HepG2 (cell line): ENCODE data around the gene VDR. TPM values are rescaled to one million over a fixed set of nuclear protein-coding genes. Genes with fewer than 3 reads are reported as not detected.

Experiments
- ATAC-seq: fragments of 200-7000 bp; cut with Tn5 transposase; 3 replicates; pipeline ENCODE4 v1.9.1; 2020; ENCODE audit warnings: mild to moderate bottlenecking, moderate library complexity
- BruUV-seq: library from RNA; stranded (reverse); fragments of 400-500 nt; replicated peaks from 2 replicates; lab custom pipeline; 2021; lab: Mats Ljungman, UMichigan
- CTCF ChIA-PET: fragments of 300-600 bp; formaldehyde crosslinking; extraction: SDS; loops from one replicate; lab custom pipeline; 2021; ENCODE audit warnings: low total read pairs, inconsistent platforms, low intra/inter-chr PET ratio; lab: Yijun Ruan, JAX
- POLR2A ChIA-PET: fragments of 350-600 bp; sonication (Branson Sonifier 250); formaldehyde crosslinking; loops from one replicate; lab custom pipeline; 2020; ENCODE audit warnings: antibody characterized with exemption, inconsistent platforms; lab: Yijun Ruan, JAX
- DNase-seq: peaks from one replicate; pipeline ENCODE4 v3.0.0-alpha.2; 2015; ENCODE audit warnings: low spot score
- FAIRE-seq: peaks from 3 replicates; lab custom pipeline; 2011; peaks lifted over from hg19 to GRCh38; lab: Jason Lieb, UNC
- H2AFZ ChIP-seq: one replicate; pipeline ENCODE4 v1.6.1; 2011; ENCODE audit warnings: low read length, inconsistent platforms
- H3K27ac ChIP-seq: fragments of 300-600 bp; 3 replicates; pipeline ENCODE4 v1.8.0; 2011; ENCODE audit warnings: mixed run types, mild to moderate bottlenecking, mixed read lengths, low read length, inconsistent platforms; ENCODE audit not compliant: insufficient read depth; ENCODE audit errors: extremely low read length
- H3K27me3 ChIP-seq, 2 experiments: fragments of 200-600 bp in 1 of 2; 2 replicates in 1 of 2; 3 replicates in 1 of 2; pipeline versions ENCODE4 v1.6.0 to v1.8.0; 2011; ENCODE audit warnings: low read length in 2 of 2, mild to moderate bottlenecking in 2 of 2, moderate library complexity in 2 of 2, inconsistent platforms in 1 of 2; ENCODE audit not compliant: insufficient read depth in 2 of 2, control insufficient read depth in 1 of 2
- H3K36me3 ChIP-seq, 2 experiments: fragments of 200-600 bp in 1 of 2; replicated peaks in 1 of 2; 2 replicates in 1 of 2; 3 replicates in 1 of 2; pipeline versions ENCODE4 v1.5.1 to v1.8.0; 2011; ENCODE audit warnings: low read length in 2 of 2, inconsistent platforms in 1 of 2; ENCODE audit not compliant: insufficient read depth in 2 of 2, control insufficient read depth in 1 of 2
- H3K4me1 ChIP-seq: 2 replicates; pipeline ENCODE4 v1.5.1; 2012; ENCODE audit warnings: low read length, inconsistent platforms; ENCODE audit not compliant: insufficient read depth
- H3K4me2 ChIP-seq: 2 replicates; pipeline ENCODE4 v1.6.0; 2011; ENCODE audit warnings: low read depth, low read length, inconsistent platforms
- H3K4me3 ChIP-seq, 3 experiments: fragments of 200-600 bp in 1 of 3; sonication (generic), shearing (Covaris generic) in 1 of 3; replicated peaks in 1 of 3; 2 replicates each; pipeline ENCODE4 v1.5.1; 2011 to 2016; ENCODE audit warnings: low read length in 3 of 3, inconsistent platforms in 2 of 3, low read depth in 2 of 3, mild to moderate bottlenecking in 2 of 3, control low read depth in 1 of 3, mixed read lengths in 1 of 3; ENCODE audit not compliant: insufficient read depth in 1 of 3
- H3K79me2 ChIP-seq: one replicate; pipeline ENCODE4 v1.6.1; 2011; ENCODE audit warnings: low read length, inconsistent platforms; ENCODE audit not compliant: insufficient read depth
- H3K9ac ChIP-seq: 2 replicates; pipeline ENCODE4 v1.6.0; 2011; ENCODE audit warnings: mild to moderate bottlenecking, low read depth, low read length, inconsistent platforms; ENCODE audit not compliant: insufficient read depth
- H3K9me3 ChIP-seq: 2 replicates; pipeline ENCODE4 v1.5.1; 2012; ENCODE audit warnings: mild to moderate bottlenecking, low read length
- H4K20me1 ChIP-seq: 2 replicates; pipeline ENCODE4 v1.6.0; 2011; ENCODE audit warnings: inconsistent platforms, mild to moderate bottlenecking, low read length, moderate library complexity; ENCODE audit not compliant: insufficient read depth
- CHD4 ChIP-seq: fragments of 200-600 bp; sonication (generic); IDR thresholded peaks from 2 replicates; pipeline ENCODE4 v1.7.0; 2017; ENCODE audit warnings: mild to moderate bottlenecking, low read length, borderline replicate concordance
- DR1 ChIP-seq: sonication (generic); formaldehyde crosslinking; IDR thresholded peaks from 2 replicates; pipeline ENCODE4 v1.8.0; 2021; ENCODE audit warnings: mild to moderate bottlenecking, missing genetic modification reagents, inconsistent platforms
- HNRNPUL1 ChIP-seq: fragments of 200-400 bp; formaldehyde crosslinking; IDR thresholded peaks from 2 replicates; pipeline ENCODE4 v1.6.1; 2017; ENCODE audit warnings: low read depth, mild to moderate bottlenecking, low read length, moderate library complexity
- PHF20 ChIP-seq: sonication (generic); formaldehyde crosslinking; IDR thresholded peaks from 2 replicates; pipeline ENCODE4 v1.5.0; 2020; ENCODE audit warnings: mild to moderate bottlenecking, missing genetic modification reagents
- ZNF10 ChIP-seq: sonication (generic); formaldehyde crosslinking; IDR thresholded peaks from 2 replicates; pipeline ENCODE4 v1.4.0; 2020; ENCODE audit warnings: mild to moderate bottlenecking, low read depth, missing genetic modification reagents, borderline replicate concordance
- ZNF138 ChIP-seq: sonication (generic); formaldehyde crosslinking; IDR thresholded peaks from 2 replicates; pipeline ENCODE4 v1.5.0; 2020; ENCODE audit warnings: mild to moderate bottlenecking, low read depth, missing genetic modification reagents
- ZNF510 ChIP-seq: sonication (generic); formaldehyde crosslinking; IDR thresholded peaks from 2 replicates; pipeline ENCODE4 v1.4.0; 2020; ENCODE audit warnings: low read depth, mild to moderate bottlenecking, missing genetic modification reagents
- ZNF580 ChIP-seq: IDR thresholded peaks from 2 replicates; pipeline ENCODE4 v1.6.1; 2016; ENCODE audit warnings: low read depth, borderline replicate concordance
- in situ Hi-C: cut with HindIII; loops from 2 replicates; pipeline ENCODE4 v1.10.0; 2017; ENCODE audit warnings: low pct_unique_long_range_greater_than_20kb; ENCODE audit not compliant: extremely low pct_ligation_motif_present
- intact Hi-C: fragments of 100-400 bp; cut with micrococcal nuclease; formaldehyde crosslinking; loops from one replicate; pipeline ENCODE4 v1.10.0; 2022; ENCODE audit not compliant: unreplicated experiment
- polyA plus RNA-seq, 8 experiments: library from polyadenylated mRNA; depleted of rRNA in 3 of 8; stranded (reverse) in 7 of 8; unstranded in 1 of 8; fragments of >200 nt; fragmentation: Illumina TruSeq in 4 of 8; extraction: Trizol in 4 of 8; gene quantifications; 2 replicates each; pipeline versions ENCODE4 v1.2.1 to v1.2.3, GENCODE V29; 2011 to 2016; ENCODE audit warnings: low read depth in 4 of 8, missing spikeins in 1 of 8, mixed read lengths in 1 of 8; ENCODE audit not compliant: insufficient read depth in 1 of 8
- total RNA-seq, 5 experiments: library from RNA; depleted of rRNA; stranded (reverse); fragments of >200 nt; fragmentation: Illumina TruSeq; extraction: Trizol; gene quantifications; 2 replicates each; pipeline ENCODE4 v1.2.3, GENCODE V29; 2016; ENCODE audit warnings: low read depth in 1 of 5
- TF ChIP-seq, protein P1 (sequence below): sonication (generic); formaldehyde crosslinking; IDR thresholded peaks from 2 replicates; pipeline ENCODE4 v1.9.0; 2021; ENCODE audit warnings: missing genetic modification reagents, borderline replicate concordance

Gene VDR
- total and polyA plus RNA-seq, 2 of the 13 experiments (the other 11 are each of a cell fraction or from before 2014, with no cell fraction given) = 0.08 to 0.33 TPM

DNA sequence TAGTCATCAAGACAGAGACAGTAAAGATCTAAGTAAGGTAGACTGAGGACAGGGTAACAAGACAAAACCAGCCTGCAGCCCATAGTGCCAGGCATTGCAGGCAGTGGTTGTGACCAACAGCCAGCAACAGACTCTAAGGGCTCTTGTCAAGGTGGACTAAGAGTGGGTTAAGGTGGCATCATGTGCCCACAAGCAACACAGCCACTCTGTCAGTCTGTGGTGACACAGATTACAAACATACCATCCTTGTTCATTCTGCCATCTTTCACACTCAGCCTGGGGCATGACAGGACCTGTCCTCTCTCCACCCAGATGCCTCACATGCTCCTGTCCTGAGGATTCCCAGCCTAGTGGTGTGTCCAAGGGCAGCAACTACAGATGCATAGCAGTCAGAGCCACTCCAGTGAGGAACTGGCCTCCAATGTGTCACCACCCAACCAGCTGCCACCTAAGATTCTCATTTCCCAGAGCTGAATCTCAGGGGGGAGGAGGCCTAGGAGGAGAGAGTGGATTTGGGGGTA, 28.3 kb downstream of the VDR start:
- no peaks in the 10 kb centered on the region for H3K9me3 ChIP-seq
- H2AFZ ChIP-seq = no peak overlapping the region
- ATAC-seq (peak; percentile 44), FAIRE-seq (no peak), DNase-seq (no peak)
- peaks cover 39% of the 10 kb centered on the region for H3K4me1 ChIP-seq
- CTCF ChIA-PET = no interaction called here
- intact Hi-C loops = no loop called here
- H3K27me3 ChIP-seq = no peaks in the 10 kb centered on the region
- in situ Hi-C loops = no loop called here
- POLR2A ChIA-PET = no interaction called here
- TF ChIP-seq ZNF10 (CRISPR knock-in tag) (no peak), HNRNPUL1 (no peak), ZNF510 (CRISPR knock-in tag) (no peak), DR1 (CRISPR knock-in tag) (no peak), ZNF580 (CRISPR knock-in tag) (no peak), CHD4 (no peak), ZNF138 (CRISPR knock-in tag) (no peak), PHF20 (CRISPR knock-in tag) (no peak)
- TF ChIP-seq, protein P1, sequence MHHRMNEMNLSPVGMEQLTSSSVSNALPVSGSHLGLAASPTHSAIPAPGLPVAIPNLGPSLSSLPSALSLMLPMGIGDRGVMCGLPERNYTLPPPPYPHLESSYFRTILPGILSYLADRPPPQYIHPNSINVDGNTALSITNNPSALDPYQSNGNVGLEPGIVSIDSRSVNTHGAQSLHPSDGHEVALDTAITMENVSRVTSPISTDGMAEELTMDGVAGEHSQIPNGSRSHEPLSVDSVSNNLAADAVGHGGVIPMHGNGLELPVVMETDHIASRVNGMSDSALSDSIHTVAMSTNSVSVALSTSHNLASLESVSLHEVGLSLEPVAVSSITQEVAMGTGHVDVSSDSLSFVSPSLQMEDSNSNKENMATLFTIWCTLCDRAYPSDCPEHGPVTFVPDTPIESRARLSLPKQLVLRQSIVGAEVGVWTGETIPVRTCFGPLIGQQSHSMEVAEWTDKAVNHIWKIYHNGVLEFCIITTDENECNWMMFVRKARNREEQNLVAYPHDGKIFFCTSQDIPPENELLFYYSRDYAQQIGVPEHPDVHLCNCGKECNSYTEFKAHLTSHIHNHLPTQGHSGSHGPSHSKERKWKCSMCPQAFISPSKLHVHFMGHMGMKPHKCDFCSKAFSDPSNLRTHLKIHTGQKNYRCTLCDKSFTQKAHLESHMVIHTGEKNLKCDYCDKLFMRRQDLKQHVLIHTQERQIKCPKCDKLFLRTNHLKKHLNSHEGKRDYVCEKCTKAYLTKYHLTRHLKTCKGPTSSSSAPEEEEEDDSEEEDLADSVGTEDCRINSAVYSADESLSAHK (CRISPR knock-in tag) = no peak
- BruUV-seq = no TSS peak
- H3K27ac ChIP-seq = peak overlapping the region; percentile 61
- H3K4me2 ChIP-seq = no peak overlapping the region
- no peak overlapping the region for H3K9ac ChIP-seq
- no peaks in the 10 kb centered on the region for H3K79me2 ChIP-seq
- no peaks in the 10 kb centered on the region for H3K36me3 ChIP-seq
- no peaks in the 10 kb centered on the region for H4K20me1 ChIP-seq
- no peak overlapping the region for H3K4me3 ChIP-seq
